Retina (tissue), 1 donor: ENCODE results near the gene KAT6B.
"Not testable (repeated sequence)": the region's sequence is repeated elsewhere in the genome, so short reads cannot be mapped to it uniquely, and the experiment has no call there.

ENCODE experiments used
- DNase-seq: peaks from one replicate; pipeline ENCODE4 v3.0.0-alpha.2; 2016

The KAT6B gene

GRCh38 chr10:75049316-75050148 is 223.1 kb downstream of the KAT6B start:
- DNase-seq, result no peak

- no peak for DNase-seq
These were observed 223.9 kb downstream of the KAT6B start for GRCh38 chr10:75050149-75050919.

- DNase-seq, result no peak
These were observed 224.9 kb downstream of the KAT6B start for GRCh38 chr10:75051308-75051707.

GRCh38 chr10:75055896-75056406 is 229.6 kb downstream of the KAT6B start:
- not testable (repeated sequence) for DNase-seq

GRCh38 chr10:75057680-75058079 is 231.3 kb downstream of the KAT6B start:
- DNase-seq, result no peak

GRCh38 chr10:75058161-75058560 is 231.8 kb downstream of the KAT6B start:
- no peak for DNase-seq

- no peak for DNase-seq
These were observed 235.5 kb downstream of the KAT6B start for GRCh38 chr10:75061709-75062505.

- DNase-seq, result no peak
These were observed 236.3 kb downstream of the KAT6B start for GRCh38 chr10:75062506-75063299.

GRCh38 chr10:75063461-75064230 is 237.2 kb downstream of the KAT6B start:
- no peak for DNase-seq

- no peak for DNase-seq
These were observed 238.7 kb downstream of the KAT6B start for GRCh38 chr10:75065076-75065475.

- DNase-seq, result no peak
These were observed 239.9 kb downstream of the KAT6B start for GRCh38 chr10:75066271-75066670.

- DNase-seq, result no peak
These were observed 240.9 kb downstream of the KAT6B start for GRCh38 chr10:75067272-75067671.

GRCh38 chr10:75068523-75068922 is 242.1 kb downstream of the KAT6B start:
- DNase-seq, result no peak

- DNase-seq, result no peak
These were observed 244.1 kb downstream of the KAT6B start for GRCh38 chr10:75070476-75070875.

GRCh38 chr10:75070961-75071428 is 244.6 kb downstream of the KAT6B start:
- peak; percentile 39 for DNase-seq

GRCh38 chr10:75071756-75072155 is 245.4 kb downstream of the KAT6B start:
- DNase-seq, result no peak

- no peak for DNase-seq
These were observed 246.3 kb downstream of the KAT6B start for GRCh38 chr10:75072727-75073126.

GRCh38 chr10:75073442-75073841 is 247.0 kb downstream of the KAT6B start:
- DNase-seq, result no peak

- peak; percentile 20 for DNase-seq
These were observed 248.5 kb downstream of the KAT6B start for GRCh38 chr10:75074711-75075445.

GRCh38 chr10:75076348-75076747 is 249.9 kb downstream of the KAT6B start:
- no peak for DNase-seq
